Measurements from ENCODE around the gene OSBPL3. TPM values are rescaled to one million over a fixed set of nuclear protein-coding genes. Genes with fewer than 3 reads are reported as not detected.

The OSBPL3 gene
- total and polyA plus RNA-seq, 2 donors (not counting 1 experiment from before 2014, with no cell fraction given), result 22.7 to 70.2 TPM

- Histone ChIP-seq H4K20me1 (ENCODE audit: control insufficient read depth, extremely low read depth, insufficient read depth, low read length) (no peaks in the 10 kb centered on the region), H3K4me3 (replicated peaks in 1 of 4; ENCODE audit: control extremely low read depth in 1 of 4, insufficient read depth in 1 of 4, low read depth in 3 of 4, low read length in 4 of 4) (no peak overlapping the region), H3K9me3 (ENCODE audit: control insufficient read depth, insufficient read depth, low read depth, low read length) (no peaks in the 10 kb centered on the region), H3K4me1 (ENCODE audit: control insufficient read depth, extremely low read depth, insufficient read depth, low read length) (peaks cover 5% of the 10 kb centered on the region), H3K4me2 (ENCODE audit: extremely low read depth, insufficient read depth, low read length) (no peak overlapping the region), H3K27ac (ENCODE audit: insufficient read depth, low read length) (no peak overlapping the region), H3K36me3 (ENCODE audit: control insufficient read depth, insufficient read depth, low read length) (peaks cover 3% of the 10 kb centered on the region), H3K9ac (ENCODE audit: insufficient read depth, low read length) (no peak overlapping the region), H2AFZ (ENCODE audit: low read length) (no peak overlapping the region), H3K79me2 (ENCODE audit: control insufficient read depth, insufficient read depth, low read length) (peaks cover 1% of the 10 kb centered on the region), H3K27me3 (ENCODE audit: control insufficient read depth, insufficient read depth, low read length) (no peaks in the 10 kb centered on the region)
- no peak for TF ChIP-seq EZH2 (IDR thresholded peaks at IDR 0.05; ENCODE audit: low read length, missing control alignments)
- no peak for TF ChIP-seq CTCF (conservative IDR thresholded peaks at IDR 0.05 in 1 of 2, IDR thresholded peaks at IDR 0.05 in 1 of 2; ENCODE audit: low read depth in 1 of 2, low read length in 2 of 2)
- no peak for DNase-seq (ENCODE audit: low read depth in 2 of 2)
Observed at GRCh38 chr7:24885305-24885704, 94.7 kb downstream of the OSBPL3 start.

GRCh38 chr7:24884401-24884800, 95.6 kb downstream of the OSBPL3 start:
- H3K36me3 ChIP-seq (ENCODE audit: control insufficient read depth, insufficient read depth, low read length), result no peaks in the 10 kb centered on the region
- no peak overlapping the region for H3K4me3 ChIP-seq (replicated peaks in 1 of 4; ENCODE audit: control extremely low read depth in 1 of 4, insufficient read depth in 1 of 4, low read depth in 3 of 4, low read length in 4 of 4)
- no peak for TF ChIP-seq EZH2 (IDR thresholded peaks at IDR 0.05; ENCODE audit: low read length, missing control alignments)
- H4K20me1 ChIP-seq (ENCODE audit: control insufficient read depth, extremely low read depth, insufficient read depth, low read length), result no peaks in the 10 kb centered on the region
- H3K4me1 ChIP-seq (ENCODE audit: control insufficient read depth, extremely low read depth, insufficient read depth, low read length), result peaks cover 5% of the 10 kb centered on the region
- no peak overlapping the region for H3K27ac ChIP-seq (ENCODE audit: insufficient read depth, low read length)
- no peak overlapping the region for H3K4me2 ChIP-seq (ENCODE audit: extremely low read depth, insufficient read depth, low read length)
- no peaks in the 10 kb centered on the region for H3K9me3 ChIP-seq (ENCODE audit: control insufficient read depth, insufficient read depth, low read depth, low read length)
- H3K9ac ChIP-seq (ENCODE audit: insufficient read depth, low read length), result no peak overlapping the region
- no peaks in the 10 kb centered on the region for H3K79me2 ChIP-seq (ENCODE audit: control insufficient read depth, insufficient read depth, low read length)
- no peak for DNase-seq (ENCODE audit: low read depth in 2 of 2)
- no peak overlapping the region for H2AFZ ChIP-seq (ENCODE audit: low read length)
- H3K27me3 ChIP-seq (ENCODE audit: control insufficient read depth, insufficient read depth, low read length), result no peaks in the 10 kb centered on the region

- H3K4me3 ChIP-seq (replicated peaks in 1 of 4; ENCODE audit: control extremely low read depth in 1 of 4, insufficient read depth in 1 of 4, low read depth in 3 of 4, low read length in 4 of 4), result no peak overlapping the region
- peak in 1 of 2 donors; percentile 49 for DNase-seq (ENCODE audit: low read depth in 2 of 2)
- H3K36me3 ChIP-seq (ENCODE audit: control insufficient read depth, insufficient read depth, low read length), result no peaks in the 10 kb centered on the region
- no peaks in the 10 kb centered on the region for H4K20me1 ChIP-seq (ENCODE audit: control insufficient read depth, extremely low read depth, insufficient read depth, low read length)
- no peak for TF ChIP-seq EZH2 (IDR thresholded peaks at IDR 0.05; ENCODE audit: low read length, missing control alignments)
- TF ChIP-seq CTCF (conservative IDR thresholded peaks at IDR 0.05 in 1 of 2, IDR thresholded peaks at IDR 0.05 in 1 of 2; ENCODE audit: low read depth in 1 of 2, low read length in 2 of 2), result no peak
- H3K4me1 ChIP-seq (ENCODE audit: control insufficient read depth, extremely low read depth, insufficient read depth, low read length), result peaks cover 5% of the 10 kb centered on the region
- no peaks in the 10 kb centered on the region for H3K9me3 ChIP-seq (ENCODE audit: control insufficient read depth, insufficient read depth, low read depth, low read length)
- no peaks in the 10 kb centered on the region for H3K79me2 ChIP-seq (ENCODE audit: control insufficient read depth, insufficient read depth, low read length)
- no peaks in the 10 kb centered on the region for H3K27me3 ChIP-seq (ENCODE audit: control insufficient read depth, insufficient read depth, low read length)
- H3K9ac ChIP-seq (ENCODE audit: insufficient read depth, low read length), result no peak overlapping the region
- H3K4me2 ChIP-seq (ENCODE audit: extremely low read depth, insufficient read depth, low read length), result no peak overlapping the region
- H3K27ac ChIP-seq (ENCODE audit: insufficient read depth, low read length), result no peak overlapping the region
- H2AFZ ChIP-seq (ENCODE audit: low read length), result no peak overlapping the region
Observed at GRCh38 chr7:24883622-24884013, 96.4 kb downstream of the OSBPL3 start.

All from fibroblast of lung (primary cell).